ENCODE results near the gene ALS2.

DNA sequence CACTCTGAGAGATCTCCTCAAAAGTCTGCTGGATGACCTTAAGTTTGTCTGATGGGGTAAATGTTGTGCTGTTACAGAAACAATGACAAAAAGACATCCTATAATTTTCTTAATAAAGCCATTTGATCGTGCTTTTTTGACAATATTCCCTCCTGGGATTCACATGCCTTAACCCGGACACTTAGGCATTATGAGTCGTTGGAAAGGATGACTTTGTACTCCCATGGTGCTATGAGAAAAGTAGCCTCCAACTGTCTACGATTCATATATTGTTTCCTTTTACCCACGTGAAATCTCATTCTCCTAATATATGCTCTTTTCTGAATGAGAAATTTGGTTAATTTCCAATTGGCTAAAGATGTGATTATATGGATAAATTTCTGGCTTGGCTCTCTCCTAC is 76.2 kb downstream of the ALS2 start:
- TF ChIP-seq CEBPB (IDR thresholded peaks at IDR 0.05) (no peak), REST (IDR thresholded peaks at IDR 0.05; ENCODE audit: low read depth) (no peak), EP300 (IDR thresholded peaks at IDR 0.05; ENCODE audit: borderline replicate concordance) (no peak)

All from Ishikawa (cell line).